HG02870 (cell line): ENCODE data around the gene FLOT2.
"Not testable (repeated sequence)": the region's sequence is repeated elsewhere in the genome, so short reads cannot be mapped to it uniquely, and the experiment has no call there.

Source experiments
- ATAC-seq: cut with Tn5 transposase; IDR thresholded peaks from one replicate; pipeline ENCODE4 v1.9.1; 2021; ENCODE audit warnings: mild to moderate bottlenecking, moderate library complexity; ENCODE audit not compliant: unreplicated experiment

The FLOT2 gene

DNA sequence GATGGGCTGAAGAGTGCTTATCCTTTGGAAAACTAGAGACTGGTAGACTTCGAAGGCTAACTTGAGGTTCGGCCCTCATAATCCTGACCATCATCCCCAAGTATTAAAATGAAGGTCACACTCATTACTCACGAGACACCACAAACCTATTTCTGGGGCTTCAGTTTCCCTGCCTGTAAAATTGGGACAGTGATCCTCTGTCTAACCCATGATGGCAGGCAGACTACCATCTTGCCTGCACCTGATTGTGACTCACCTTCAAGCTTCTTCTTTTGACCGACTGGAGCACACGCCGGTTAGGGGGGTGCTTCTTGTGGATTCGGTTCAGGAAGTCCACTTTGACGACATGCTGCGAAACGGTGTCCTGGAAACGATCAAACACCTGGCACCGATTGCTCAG, 19.5 kb upstream of the FLOT2 start:
- no peak for ATAC-seq

DNA sequence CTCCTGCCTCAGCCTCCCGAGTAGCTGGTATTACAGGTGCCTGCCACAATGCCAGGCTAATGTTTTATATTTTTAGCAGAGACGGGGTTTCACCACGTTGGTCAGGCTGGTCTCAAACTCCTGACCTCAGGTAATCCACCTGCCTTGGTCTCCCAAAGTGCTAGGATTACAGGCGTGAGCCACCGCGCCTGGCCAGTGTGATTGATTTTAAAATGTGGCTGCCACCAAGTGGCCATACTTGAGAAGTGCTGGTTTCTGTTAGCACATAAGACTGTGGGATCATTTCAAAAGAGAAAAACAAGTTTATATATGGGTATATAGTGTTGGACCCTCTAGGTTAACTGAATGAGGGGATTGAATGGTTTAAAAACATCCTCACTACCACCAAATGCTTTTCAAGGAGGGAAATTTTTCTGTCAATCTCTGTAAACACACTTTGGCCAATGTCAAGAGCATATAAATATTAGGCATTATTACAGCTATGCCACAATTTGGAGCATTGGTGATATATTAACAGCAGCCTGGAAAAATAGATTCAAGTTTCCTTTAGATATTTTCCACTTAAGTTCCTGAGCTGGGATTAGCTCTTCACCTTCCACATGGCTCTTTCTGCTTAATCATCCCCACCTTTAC, 18.9 kb upstream of the FLOT2 start:
- no peak for ATAC-seq

DNA sequence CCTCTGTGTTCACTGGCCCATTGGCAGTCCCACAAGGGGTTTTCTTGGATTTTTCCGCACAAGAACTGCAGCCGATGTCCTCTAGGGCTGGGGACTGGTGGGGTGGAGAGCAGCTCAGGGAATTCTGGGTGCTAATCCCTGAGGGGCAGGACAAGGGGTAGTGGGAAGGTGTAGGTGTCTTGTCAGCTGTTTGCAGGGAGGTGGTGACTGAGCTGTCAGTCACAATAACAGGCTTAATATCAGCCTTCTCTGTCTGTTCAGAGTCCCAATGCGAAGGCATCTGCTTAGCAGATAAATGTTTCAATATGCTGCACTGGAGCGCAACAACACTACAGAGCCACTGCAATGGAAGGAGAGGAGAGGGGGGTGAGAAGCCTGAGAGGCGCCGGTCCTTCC, 15.4 kb upstream of the FLOT2 start:
- no peak for ATAC-seq

DNA sequence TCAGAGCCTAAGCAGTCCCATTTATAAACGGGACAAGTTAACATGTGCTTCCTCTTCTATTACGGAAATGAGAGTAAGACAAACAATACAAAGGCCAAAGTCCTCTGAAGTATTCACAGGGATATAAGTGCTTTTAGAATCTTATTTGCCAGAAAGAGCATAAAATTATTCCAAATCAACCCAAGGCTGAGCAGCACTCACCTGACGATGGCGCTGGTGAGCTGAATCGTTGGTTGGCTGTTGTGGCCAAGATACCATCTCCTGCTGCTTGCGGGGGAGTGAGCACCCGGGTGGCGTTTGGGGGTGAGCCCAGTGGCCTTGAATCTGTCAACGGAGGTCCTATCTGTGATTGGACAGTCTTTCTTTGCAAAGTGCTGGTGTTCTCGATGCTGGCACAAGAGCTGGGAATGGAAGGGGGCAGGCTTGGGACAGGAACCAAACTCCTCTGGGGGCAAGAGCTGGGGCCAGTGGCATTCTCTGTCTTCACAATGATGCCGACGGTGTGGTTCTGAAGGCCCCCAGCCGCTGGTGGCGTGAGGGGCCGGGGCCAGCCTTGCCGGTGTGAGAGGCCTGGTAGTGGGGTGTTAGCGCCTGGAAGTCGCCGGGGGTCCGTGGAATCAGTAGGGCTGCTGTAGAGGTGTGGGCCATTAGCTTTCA, 14.9 kb upstream of the FLOT2 start:
- ATAC-seq = no peak

DNA sequence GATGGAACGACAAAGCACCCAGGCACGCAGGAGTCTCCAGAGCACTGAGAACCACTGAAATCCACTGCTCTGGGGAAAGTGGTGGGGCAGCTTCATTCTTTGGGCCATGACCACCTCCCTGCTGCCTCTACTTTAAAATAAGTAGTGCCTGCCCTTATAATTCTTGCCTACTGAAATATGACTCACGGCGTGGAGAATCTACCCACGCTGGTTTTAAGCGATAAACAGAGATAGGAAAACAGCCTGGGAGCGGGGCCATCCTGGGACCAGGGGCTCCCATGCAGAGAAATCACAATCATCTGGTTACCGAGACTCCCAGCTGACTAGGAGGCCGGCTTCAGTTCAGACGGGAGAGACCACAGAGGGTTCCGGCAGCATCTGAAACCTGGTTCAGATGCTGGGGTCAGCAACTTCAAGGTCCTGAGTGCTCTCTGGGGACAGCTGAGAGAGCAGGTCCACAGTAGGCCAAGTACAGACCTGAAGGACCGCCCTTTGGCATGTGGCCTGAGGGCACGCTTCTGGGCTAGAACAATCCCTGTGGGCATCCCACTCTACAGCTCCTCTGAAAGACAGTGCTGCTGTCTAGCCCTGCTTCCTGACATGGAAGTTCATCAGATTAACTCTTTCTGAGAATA, 14.0 kb upstream of the FLOT2 start:
- ATAC-seq = no peak

DNA sequence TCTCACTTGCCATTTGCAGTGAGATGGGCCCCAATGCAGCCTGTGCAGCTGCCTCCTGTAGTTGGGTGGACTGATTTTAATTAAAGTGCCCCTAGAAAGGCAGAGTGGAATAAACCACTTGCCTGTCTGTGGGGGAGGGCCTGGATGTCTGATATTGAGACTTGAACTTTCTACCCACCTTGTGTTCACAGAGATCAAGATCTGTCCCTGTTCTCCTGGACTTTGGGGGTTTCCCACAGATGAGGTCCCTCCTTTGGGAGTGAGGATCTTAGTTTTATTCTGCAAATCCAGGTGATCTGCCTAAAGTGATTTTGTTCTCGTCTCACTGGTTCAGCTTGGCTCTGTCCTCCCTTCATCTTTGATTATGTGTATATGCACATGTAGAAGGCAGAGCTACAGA, 13.0 kb upstream of the FLOT2 start:
- ATAC-seq = no peak

DNA sequence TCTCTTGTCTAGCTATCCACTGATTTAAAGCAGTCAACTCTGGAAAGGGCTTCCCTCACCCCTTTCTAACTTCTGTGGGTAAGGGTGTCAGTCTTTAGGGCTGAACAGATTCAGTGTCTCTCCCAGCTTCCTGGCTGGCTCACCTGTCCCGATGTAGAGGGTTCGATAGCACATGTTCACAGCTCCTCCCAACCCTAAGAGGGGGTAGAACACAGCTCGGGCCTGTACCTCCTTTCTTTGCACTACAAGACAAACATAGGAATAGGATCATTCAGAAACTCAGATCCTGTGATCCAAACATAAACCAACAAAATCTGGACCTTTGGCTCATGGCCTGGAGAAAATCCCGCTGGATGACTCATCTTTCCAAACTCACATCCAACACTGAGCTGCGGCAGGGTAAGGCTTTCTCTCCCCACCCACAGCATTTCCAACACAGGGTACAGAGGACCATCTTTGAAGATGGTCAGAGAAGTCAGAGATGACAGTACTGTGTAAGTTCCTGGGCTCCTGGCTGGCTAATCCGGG, 11.2 kb upstream of the FLOT2 start:
- ATAC-seq = no peak

DNA sequence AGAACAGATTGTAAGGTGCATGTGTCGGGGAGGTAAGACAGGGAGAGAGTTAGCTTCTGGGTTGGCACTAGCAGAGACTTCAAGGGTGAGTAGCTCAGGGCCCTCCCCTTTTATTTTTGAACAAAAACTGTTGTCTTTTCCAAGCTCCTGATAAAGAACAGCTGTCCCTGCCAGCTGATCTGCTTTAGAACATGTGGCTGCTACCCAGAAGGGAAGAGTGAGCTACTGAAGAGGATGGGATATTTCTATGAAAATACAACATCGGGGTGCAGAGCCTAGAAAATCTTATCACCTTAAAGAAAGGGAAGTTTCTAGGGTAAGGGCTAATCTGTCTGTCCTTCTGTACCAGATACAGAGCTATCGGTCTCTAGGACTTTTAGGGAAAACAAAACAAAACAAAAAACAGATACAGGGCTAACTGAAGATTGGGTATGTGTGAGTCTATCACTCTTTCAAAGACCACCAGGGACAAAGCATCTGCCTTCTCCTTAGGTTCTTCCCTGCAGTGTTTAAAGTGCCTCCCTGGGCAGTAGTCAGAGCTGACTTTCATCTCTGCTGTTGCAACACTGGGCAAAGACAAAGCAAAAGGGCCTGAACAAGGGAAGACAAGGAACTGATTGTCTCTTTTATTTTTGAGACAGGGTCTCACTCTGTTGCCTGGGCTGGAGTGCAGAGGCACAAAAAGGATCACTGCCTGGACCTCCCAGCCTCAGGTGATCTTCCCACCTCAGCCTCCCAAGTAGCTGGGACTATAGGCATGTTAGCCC, 10.4 kb upstream of the FLOT2 start:
- ATAC-seq = no peak

DNA sequence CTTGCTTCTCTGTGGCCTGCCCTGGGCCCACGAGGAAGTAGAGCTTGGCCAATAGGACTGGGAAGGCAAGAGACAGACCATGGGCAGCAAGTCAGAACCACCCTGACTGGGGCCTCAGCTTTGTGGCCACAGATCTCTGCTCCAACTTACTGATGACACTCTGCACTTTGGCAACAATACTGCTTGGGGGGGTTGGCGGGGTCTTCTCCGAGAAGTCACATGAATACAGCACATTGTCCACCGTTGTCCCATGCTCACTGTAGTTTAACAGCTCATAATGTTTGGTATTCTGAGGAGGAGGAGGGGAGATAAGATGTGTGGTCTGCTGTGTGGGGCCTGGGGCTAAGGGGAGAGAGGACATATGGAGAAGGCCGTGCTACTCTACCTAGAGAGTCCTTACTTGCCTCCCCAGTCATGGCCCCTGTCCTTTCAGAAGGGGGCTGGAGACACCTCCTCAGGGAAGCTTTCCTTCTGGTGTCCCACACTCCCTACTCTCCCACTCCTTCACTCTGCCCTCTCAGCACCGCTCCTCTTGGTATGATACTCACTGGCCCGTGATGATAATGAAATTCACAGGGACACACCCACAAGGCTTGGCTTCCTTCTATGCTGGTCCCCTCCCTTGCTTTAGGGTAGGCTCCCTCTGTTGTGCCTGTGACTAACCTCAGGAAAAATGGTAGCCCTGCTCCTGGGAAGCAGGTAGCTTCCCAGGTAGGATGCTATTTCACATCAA, 9.3 kb upstream of the FLOT2 start:
- no peak for ATAC-seq

DNA sequence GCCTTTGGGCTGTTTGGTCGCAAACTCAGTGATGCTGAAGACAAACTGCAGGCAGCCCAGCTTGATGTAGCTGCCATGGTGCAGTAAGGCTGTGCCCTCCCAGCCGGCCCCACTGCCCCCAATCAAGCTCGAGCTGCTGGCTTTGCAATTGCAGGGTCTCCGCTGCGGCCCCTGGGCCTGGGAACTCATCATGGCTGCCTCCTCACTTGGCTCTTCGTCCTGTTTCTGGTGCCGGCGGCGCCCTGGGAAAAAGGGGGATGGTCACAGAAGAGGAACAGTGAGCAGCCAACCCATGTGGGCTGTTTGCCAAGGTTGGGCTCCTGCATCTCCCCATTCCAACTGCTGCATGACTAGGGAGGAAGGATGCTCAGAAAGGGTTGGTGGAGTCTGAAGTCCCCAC, 8.7 kb upstream of the FLOT2 start:
- ATAC-seq = no peak

DNA sequence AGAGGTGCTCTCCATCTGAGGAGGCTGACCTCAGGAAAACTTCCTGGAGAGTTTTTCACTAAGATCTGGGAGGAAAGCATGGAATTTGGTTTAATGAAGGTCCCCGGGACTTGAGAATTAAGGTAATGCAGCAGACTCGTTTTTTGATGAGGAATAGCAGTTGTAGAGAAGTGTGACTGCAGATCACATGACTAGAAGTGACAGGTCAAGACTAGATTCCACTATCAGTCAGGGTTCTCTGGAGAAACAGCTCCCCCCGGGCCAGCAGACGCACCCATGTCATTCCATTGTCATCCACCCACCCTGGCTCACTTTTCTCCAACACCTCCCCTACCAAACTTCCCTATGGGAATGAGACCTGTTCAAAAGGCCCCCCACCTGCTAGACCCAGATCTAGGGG, 7.3 kb upstream of the FLOT2 start:
- ATAC-seq = no peak

DNA sequence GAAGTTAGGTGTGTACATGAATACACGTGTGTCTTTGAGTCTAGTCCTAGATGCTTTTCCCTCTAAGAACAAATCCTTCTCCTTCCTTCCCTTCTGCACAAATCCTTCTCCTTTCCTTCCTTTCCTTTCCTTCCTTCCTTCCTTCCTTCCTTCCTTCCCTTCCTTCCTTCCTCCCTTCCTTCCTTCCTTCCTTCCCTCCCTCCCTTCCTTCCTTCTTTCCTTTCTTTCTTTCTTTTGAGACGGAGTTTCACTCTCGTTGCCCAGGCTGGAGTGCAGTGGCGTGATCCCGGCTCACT, 6.0 kb upstream of the FLOT2 start:
- ATAC-seq = not testable (repeated sequence)

DNA sequence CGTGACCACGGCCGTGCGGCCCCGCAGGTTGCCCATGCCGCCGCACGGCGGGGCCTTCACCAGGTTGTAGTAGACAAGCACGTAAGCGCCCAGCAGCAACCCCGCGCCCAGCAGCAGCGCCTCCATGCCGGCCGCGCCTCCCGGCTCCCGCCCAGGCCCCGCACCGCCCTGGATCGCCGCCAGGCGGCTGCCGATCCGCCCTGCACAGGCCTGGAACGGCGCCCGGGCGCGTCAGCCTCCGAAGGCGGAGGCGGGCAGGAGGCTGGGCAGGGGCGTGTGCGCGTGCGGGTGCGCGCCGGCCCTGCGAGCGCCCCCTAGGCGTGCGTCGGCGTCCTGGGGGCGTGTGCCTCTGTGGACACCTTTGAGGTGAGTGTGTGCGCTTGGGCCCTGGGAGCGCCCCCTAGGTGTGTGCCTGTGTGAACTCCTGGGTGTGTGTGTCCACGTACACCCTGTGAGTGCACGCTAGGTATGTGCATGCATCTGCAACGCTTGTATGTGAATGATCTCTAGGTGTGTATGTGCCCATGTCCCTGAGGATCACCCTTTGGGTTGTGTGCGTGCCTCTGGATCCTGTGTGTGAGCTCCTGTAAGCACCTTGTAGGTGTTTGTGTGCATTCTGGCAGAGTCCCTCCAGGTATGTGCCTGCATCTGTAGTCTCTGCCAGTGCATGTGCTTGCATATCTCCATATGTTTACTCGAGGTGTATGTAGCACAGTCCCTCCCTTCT, 5.4 kb upstream of the FLOT2 start, which contains the start of gene DHRS13:
Gene DHRS13 (minus strand): TSS at position 261 of the 727 bp plus-strand sequence. CDS start 135 bp downstream, at position 126.
- ATAC-seq = peak; percentile 81

DNA sequence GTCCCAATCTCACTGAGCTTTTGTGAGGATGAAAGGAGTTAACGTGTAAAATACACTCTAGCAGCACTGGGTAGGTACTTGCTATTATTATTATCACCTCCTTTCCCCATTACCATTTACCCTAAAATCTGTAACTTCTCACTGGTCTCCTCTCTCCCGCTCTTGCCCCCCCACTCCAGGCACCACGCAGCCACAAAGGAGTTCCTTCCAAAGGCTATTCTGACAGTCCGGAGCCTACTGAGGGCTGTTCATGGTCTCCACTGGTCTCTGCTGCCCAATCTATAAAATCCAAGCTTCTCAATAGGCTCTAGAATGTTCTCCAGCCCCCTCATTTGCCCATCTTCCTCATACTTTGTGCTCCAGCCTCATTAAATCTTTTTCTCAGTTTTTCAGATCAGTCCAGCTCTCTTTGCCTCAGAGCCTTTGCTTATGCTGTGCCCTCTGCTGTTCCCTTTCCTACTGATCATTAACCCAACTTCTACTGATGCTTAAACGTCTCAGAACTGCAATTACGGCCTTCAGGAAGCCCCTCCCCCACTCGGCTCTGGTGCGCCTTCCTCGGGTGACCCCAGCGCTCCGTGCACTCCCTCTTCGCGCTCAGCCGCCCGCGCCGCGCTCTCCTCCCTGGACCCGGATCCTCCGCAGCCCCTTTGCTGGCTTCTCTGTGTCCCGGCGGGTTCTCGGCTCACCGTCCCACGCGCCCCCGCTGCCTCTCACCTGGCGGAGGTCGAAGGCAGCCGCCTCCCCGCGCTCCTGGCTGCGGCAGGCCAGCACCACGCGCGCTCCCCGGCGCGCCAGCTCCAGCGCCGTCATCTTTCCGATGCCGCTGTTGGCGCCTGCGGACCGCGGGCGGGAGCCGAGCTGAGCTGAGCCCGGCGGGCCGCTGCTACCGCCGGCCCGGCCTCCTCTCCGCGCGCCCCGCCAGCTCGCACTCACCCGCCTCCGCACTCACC, 4.6 kb upstream of the FLOT2 start:
- ATAC-seq = peak; percentile 30

DNA sequence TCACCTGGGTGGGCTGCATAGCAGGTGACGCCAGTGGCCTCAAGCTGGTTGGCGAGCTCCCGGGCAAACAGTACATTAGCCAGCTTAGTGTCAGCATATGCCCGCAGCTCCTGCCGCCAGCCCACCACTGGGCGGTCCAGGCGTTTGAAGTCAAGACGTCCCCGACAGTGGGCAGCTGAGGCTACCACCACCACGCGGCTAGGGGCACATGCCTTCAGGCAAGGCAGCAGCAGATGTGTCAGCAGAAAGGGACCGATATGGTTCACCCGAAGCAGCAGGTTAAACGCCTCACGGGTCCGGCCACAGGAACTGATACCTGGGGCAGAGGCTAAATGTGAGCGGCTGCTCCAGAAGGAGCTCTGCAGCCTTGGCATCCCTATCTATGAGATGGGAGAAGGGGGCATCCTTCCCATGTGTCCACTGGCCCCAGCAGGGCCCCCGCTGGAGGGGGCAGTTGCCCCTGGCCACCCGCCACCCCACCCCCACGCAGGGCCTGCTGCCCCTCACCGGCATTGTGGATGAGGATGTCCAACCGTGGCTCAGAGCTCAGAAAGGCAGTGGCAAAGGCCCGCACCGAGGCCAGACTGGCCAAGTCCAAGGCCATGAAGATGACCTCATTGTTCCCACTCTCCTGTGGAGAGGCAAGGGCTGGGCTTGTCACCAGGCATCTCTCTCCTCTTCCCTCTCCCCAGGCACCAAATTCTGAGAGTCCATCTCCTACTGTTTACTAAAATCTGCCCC, 3.6 kb upstream of the FLOT2 start:
- ATAC-seq = no peak

DNA sequence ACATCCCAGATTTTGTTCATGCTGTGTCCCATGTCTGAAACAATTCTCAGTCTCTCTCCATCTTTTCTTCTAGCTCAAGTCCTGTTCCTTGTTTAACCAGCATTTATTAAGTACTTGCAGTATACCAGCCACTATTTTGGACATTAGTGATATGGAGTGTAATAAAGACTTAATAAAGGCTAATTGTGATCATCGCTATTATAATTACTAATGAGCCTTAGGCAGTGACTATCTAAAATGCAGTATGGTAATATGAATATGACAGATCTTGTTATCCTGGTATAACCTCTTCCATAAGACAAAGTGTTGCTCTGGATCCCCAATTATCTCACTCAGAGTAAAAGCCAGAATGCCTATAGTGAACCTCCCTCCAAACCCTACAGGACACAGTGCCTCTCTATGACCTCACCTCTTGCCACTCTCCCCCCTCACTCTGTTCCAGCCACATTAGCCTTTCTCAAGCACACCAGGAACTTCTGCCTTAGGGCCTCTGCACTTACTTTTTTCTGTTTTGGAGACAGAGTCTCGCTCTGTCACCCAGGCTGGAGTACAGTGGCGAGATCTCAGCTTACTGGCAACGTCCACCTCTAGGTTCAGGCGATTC, 1.8 kb upstream of the FLOT2 start:
- ATAC-seq = no peak

DNA sequence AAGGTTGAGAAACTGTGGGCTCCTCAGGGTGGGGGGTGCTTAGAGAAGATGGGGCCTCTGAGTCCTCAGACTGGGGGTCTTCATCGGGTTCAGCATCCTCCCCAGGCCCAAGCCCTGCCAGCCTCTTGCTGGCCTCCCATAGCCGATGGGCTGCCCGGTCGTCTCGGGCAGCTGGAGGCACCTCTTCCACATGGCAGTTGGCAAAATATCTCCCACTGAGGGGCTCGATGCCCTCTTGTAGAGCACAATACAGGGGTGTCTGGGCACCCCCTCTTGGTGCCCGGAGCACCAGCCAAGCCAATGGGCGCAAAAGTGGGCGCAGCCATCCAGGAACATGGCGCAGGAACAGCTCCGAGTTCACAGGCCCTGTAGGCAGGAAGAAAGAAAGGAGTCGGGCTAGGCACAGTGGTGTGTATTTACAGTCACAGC, 1.0 kb upstream of the FLOT2 start:
- ATAC-seq = no peak
